Measurements from ENCODE around the gene EEF1E1. TPM values are rescaled to one million over a fixed set of nuclear protein-coding genes. Genes with fewer than 3 reads are reported as not detected.
A peak's percentile ranks its signal among the peaks of the same experiment; 100 is the strongest.

The EEF1E1 gene
- total and polyA plus RNA-seq, 9 of the 15 experiments (the other 6 are each of a cell fraction or from before 2014, with no cell fraction given) = 135 to 1,355 (median 327) TPM

- 0 out of 2 replicates have a peak, but pooled peaks have one; percentile 3 for TF ChIP-seq DEAF1 (CRISPR knock-in tag; IDR thresholded peaks at IDR 0.05)
- TF ChIP-seq SRF (CRISPR knock-in tag; IDR thresholded peaks at IDR 0.05) = peak in 1 of 2 experiments; percentile 29; a peak in 1 of 4 replicates
- TF ChIP-seq ILK (tag; IDR thresholded peaks at IDR 0.05; ENCODE audit: borderline replicate concordance, low read depth) = no peak
- TF ChIP-seq JUN (IDR thresholded peaks at IDR 0.05; ENCODE audit: borderline replicate concordance, low read depth, low read length) = 0 out of 2 replicates have a peak, but pooled peaks have one; percentile 32
- TF ChIP-seq JUN (CRISPR knock-in tag; IDR thresholded peaks at IDR 0.05; ENCODE audit: borderline replicate concordance) = no peak
- 0 out of 4 replicates have a peak, but pooled peaks of 1 of the 2 experiments have one; percentile 26 for TF ChIP-seq KDM1A (IDR thresholded peaks at IDR 0.05)
- TF ChIP-seq ZNF655 (CRISPR knock-in tag; IDR thresholded peaks at IDR 0.05) = no peak
- peak; percentile 14 to 44; a peak in 3 of 4 replicates for TF ChIP-seq TRIM24 (IDR thresholded peaks at IDR 0.05)
- TF ChIP-seq HDGF (IDR thresholded peaks at IDR 0.05) = no peak
- no peak for TF ChIP-seq ZBTB12 (CRISPR knock-in tag; IDR thresholded peaks at IDR 0.05)
- no peak for TF ChIP-seq ZNF274 (IDR thresholded peaks at IDR 0.05; ENCODE audit: borderline replicate concordance, low read depth, low read length)
- no peak for TF ChIP-seq PBX2 (CRISPR knock-in tag; IDR thresholded peaks at IDR 0.05; ENCODE audit: low read depth)
- peak; percentile 43; the same call in 1 of the 2 replicates for TF ChIP-seq PBX2 (tag; conservative IDR thresholded peaks at IDR 0.05; ENCODE audit: low read depth)
- TF ChIP-seq MTF1 (CRISPR knock-in tag; IDR thresholded peaks at IDR 0.05; ENCODE audit: borderline replicate concordance) = no peak
Observed at GRCh38 chr6:8100159-8100854, 2.0 kb downstream of the EEF1E1 start (continued).
